Erythroblast (primary cell): Measurements from ENCODE around the gene LHFPL3.

ENCODE experiments used
- GATA1 ChIP-seq: IDR thresholded peaks from 2 replicates; pipeline ENCODE4 v1.6.1; 2011; ENCODE audit warnings: low read depth, mild to moderate bottlenecking, control low read depth, low read length, moderate library complexity
- POLR2A ChIP-seq: IDR thresholded peaks from 2 replicates; pipeline ENCODE4 v1.6.1; 2011; ENCODE audit warnings: mild to moderate bottlenecking, low read length

GRCh38 chr7:104655592-104655991 lies 327.2 kb downstream of the LHFPL3 start:
- TF ChIP-seq POLR2A (no peak), GATA1 (no peak)
